ENCODE results near the gene PRDM15.

DNA sequence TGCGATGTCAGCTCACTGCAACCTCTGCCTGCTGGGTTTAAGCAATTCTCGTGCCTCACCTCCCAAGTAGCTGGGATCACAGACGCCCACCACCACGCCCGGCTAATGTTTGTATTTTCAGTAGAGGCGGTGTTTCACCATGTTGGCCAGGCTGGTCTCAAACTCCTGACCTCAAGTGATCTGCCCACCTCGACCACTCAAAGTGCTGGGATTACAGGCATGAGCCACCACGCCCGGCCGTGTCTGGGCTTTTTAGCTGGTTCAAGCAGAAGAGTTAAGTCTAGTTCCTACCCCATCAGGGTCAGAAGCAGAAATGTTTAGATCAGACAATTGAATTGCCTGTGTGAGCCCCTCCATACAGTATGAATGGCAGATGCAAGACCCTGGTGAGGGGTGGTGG lies 84.5 kb downstream of the PRDM15 start:
- TF ChIP-seq EZH2 (IDR thresholded peaks at IDR 0.05; ENCODE audit: insufficient read depth, poor library complexity, severe bottlenecking) (no peak), EZH2phosphoT487 (IDR thresholded peaks at IDR 0.05; ENCODE audit: insufficient read depth, low read depth) (no peak)
